Measurements from ENCODE around the gene GPR158. TPM values are rescaled to one million over a fixed set of nuclear protein-coding genes. Genes with fewer than 3 reads are reported as not detected.

The GPR158 gene
- total RNA-seq, 1 experiment from 2014 or later, result 2.9 TPM

DNA sequence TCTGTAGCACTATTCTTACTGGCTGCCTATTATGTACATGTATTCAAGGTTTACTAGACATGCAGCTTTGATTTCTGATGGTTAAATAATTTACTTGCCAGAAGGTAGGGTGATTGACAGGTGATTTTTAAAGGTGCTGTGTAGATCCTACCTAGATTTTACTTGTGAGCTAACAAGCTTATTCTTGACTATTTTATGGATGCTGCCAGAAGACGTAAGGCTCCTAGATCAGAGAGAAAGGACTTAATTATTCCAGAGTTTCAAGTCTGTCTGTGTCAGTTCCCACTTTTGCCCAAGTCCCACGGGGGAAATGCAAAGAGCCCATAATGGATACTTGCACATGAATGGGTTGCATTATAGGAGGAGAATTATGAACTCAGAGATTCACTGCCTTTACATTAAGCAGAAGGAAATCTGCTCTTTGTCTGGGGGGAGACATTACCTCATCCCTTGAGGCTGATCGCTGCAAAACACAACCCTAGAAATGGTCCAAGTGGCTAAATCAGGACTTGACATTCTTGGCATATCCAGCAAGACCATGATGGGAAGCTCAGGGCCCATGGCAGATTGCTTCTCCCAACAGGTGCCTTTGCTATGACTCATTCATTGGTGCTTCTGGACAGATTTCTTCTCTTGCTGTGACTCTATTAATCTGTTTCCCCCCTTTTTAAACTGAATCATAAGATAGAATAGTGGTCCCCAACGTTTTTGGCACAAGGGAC lies 32.1 kb downstream of the GPR158 start:
- Histone ChIP-seq H3K4me3 (replicated peaks in 1 of 2; ENCODE audit: low read depth in 1 of 2, low read length in 2 of 2) (no peak overlapping the region), H3K36me3 (ENCODE audit: control insufficient read depth in 1 of 2, insufficient read depth in 2 of 2, low read length in 2 of 2) (no peaks in the 10 kb centered on the region), H3K4me1 (ENCODE audit: control insufficient read depth in 1 of 2, insufficient read depth in 2 of 2, low read length in 2 of 2) (no peaks in the 10 kb centered on the region), H3K9me3 (ENCODE audit: control insufficient read depth in 1 of 2, insufficient read depth in 1 of 2, low read depth in 1 of 2, low read length in 2 of 2) (no peaks in the 10 kb centered on the region), H3K27ac (ENCODE audit: low read depth, low read length) (no peak overlapping the region), H2AFZ (ENCODE audit: low read depth, low read length, poor library complexity, severe bottlenecking) (no peak overlapping the region), H3K9me2 (ENCODE audit: insufficient read depth) (no peaks in the 10 kb centered on the region), H3K9ac (ENCODE audit: low read length) (no peak overlapping the region), H3K27me3 (ENCODE audit: insufficient read depth, low read length) (no peaks in the 10 kb centered on the region), H3K79me2 (ENCODE audit: insufficient read depth, low read length) (no peaks in the 10 kb centered on the region), H4K20me1 (ENCODE audit: insufficient read depth) (no peaks in the 10 kb centered on the region), H3K4me2 (ENCODE audit: low read length) (no peak overlapping the region)
- ChIA-PET CTCF (no interaction called here), RAD21 (ENCODE audit: low non-redundant PET in 1 of 2, low total read pairs in 2 of 2, uncharacterized antibody in 2 of 2, unreplicated experiment in 2 of 2) (no interaction called here), POLR2A (no interaction called here)
- intact Hi-C loops (cut with micrococcal nuclease), result no loop called here
- TF ChIP-seq, protein P1, sequence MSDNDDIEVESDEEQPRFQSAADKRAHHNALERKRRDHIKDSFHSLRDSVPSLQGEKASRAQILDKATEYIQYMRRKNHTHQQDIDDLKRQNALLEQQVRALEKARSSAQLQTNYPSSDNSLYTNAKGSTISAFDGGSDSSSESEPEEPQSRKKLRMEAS (IDR thresholded peaks at IDR 0.05), result no peak
- no peak for TF ChIP-seq POLR2AphosphoS5 (IDR thresholded peaks at IDR 0.05; ENCODE audit: low read depth, low read length)
- no peak for TF ChIP-seq EZH2phosphoT487 (IDR thresholded peaks at IDR 0.05; ENCODE audit: borderline replicate concordance)
- TF ChIP-seq, protein P2, sequence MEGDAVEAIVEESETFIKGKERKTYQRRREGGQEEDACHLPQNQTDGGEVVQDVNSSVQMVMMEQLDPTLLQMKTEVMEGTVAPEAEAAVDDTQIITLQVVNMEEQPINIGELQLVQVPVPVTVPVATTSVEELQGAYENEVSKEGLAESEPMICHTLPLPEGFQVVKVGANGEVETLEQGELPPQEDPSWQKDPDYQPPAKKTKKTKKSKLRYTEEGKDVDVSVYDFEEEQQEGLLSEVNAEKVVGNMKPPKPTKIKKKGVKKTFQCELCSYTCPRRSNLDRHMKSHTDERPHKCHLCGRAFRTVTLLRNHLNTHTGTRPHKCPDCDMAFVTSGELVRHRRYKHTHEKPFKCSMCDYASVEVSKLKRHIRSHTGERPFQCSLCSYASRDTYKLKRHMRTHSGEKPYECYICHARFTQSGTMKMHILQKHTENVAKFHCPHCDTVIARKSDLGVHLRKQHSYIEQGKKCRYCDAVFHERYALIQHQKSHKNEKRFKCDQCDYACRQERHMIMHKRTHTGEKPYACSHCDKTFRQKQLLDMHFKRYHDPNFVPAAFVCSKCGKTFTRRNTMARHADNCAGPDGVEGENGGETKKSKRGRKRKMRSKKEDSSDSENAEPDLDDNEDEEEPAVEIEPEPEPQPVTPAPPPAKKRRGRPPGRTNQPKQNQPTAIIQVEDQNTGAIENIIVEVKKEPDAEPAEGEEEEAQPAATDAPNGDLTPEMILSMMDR (IDR thresholded peaks at IDR 0.05 in 2 of 3, conservative IDR thresholded peaks at IDR 0.05 in 1 of 3; ENCODE audit: borderline replicate concordance in 1 of 3, insufficient read depth in 1 of 3, low read depth in 2 of 3, low read length in 2 of 3), result no peak
- no peak for TF ChIP-seq SP1 (IDR thresholded peaks at IDR 0.05; ENCODE audit: low read depth)
- TF ChIP-seq EZH2 (IDR thresholded peaks at IDR 0.05), result no peak
- no peak for TF ChIP-seq POLR2A (IDR thresholded peaks at IDR 0.05; ENCODE audit: borderline replicate concordance, extremely low read depth, insufficient read depth, insufficient read length)
- no peak for TF ChIP-seq RAD21 (IDR thresholded peaks at IDR 0.05; ENCODE audit: low read depth)
- TF ChIP-seq CEBPB (IDR thresholded peaks at IDR 0.05; ENCODE audit: low read depth), result no peak
- TF ChIP-seq ELF1 (IDR thresholded peaks at IDR 0.05; ENCODE audit: borderline replicate concordance, low read depth), result no peak
- no peak for TF ChIP-seq TCF7L2 (IDR thresholded peaks at IDR 0.05; ENCODE audit: borderline replicate concordance, extremely low read depth, insufficient read depth, insufficient read length)
- no peak for ATAC-seq
- no peak for DNase-seq (ENCODE audit: low read depth, low spot score)
- BruUV-seq (replicated peaks), result no TSS peak
